GM23248 (cell line): ENCODE data around the gene IL1RAPL1.

Source experiments
- EZH2 ChIP-seq: fragments of 200-600 bp; sonication (generic); IDR thresholded peaks from 2 replicates; pipeline ENCODE4 v1.6.1; 2018; ENCODE audit warnings: antibody characterized with exemption, mild to moderate bottlenecking; ENCODE audit not compliant: insufficient read depth, poor library complexity, severe bottlenecking
- EZH2phosphoT487 ChIP-seq: fragments of 200-600 bp; sonication (generic); IDR thresholded peaks from 2 replicates; pipeline ENCODE4 v1.6.1; 2018; ENCODE audit warnings: antibody characterized with exemption, moderate library complexity, mild to moderate bottlenecking, low read depth; ENCODE audit not compliant: insufficient read depth

GRCh38 chrX:28773807-28774206 is 186.6 kb downstream of the IL1RAPL1 start:
- TF ChIP-seq EZH2phosphoT487 = no peak
- no peak for TF ChIP-seq EZH2
